ENCODE data around the gene MAGI1.
A peak's percentile ranks its signal among the peaks of the same experiment; 100 is the strongest.

MAGI1 gene

DNA sequence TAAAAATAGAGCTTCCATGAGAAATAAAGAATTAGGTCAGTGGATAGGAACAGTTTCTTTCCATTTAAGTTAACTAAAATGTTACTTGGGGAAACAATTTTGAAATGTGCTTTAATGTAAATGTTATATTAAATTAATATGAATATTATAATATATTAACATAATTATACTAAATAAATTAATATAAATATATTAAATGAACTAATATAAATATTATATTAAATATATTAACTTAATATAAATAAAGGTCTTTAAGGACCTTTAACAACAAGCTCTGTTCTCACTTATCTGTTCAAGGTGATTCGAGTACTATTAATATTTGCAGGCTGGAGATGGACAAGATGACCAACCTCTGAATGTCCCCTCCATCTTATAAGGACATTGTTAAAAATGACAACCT is 100.6 kb downstream of the MAGI1 start:
- no peak for DNase-seq (ENCODE audit: extremely low spot score)
- TF ChIP-seq BHLHE40 (IDR thresholded peaks at IDR 0.05; ENCODE audit: borderline replicate concordance) (no peak), FOXK2 (IDR thresholded peaks at IDR 0.05) (no peak), LEF1 (IDR thresholded peaks at IDR 0.05; ENCODE audit: borderline replicate concordance) (no peak), FOXA1 (IDR thresholded peaks at IDR 0.05) (no peak), L3MBTL2 (conservative IDR thresholded peaks at IDR 0.05) (no peak), CTBP1 (IDR thresholded peaks at IDR 0.05; ENCODE audit: borderline replicate concordance) (no peak), NFRKB (IDR thresholded peaks at IDR 0.05) (no peak), ELF4 (IDR thresholded peaks at IDR 0.05) (no peak), FOXM1 (IDR thresholded peaks at IDR 0.05; ENCODE audit: borderline replicate concordance) (no peak), ZNF384 (IDR thresholded peaks at IDR 0.05) (no peak), TARDBP (IDR thresholded peaks at IDR 0.05) (no peak), HDGF (IDR thresholded peaks at IDR 0.05; ENCODE audit: borderline replicate concordance) (no peak), ARNT (IDR thresholded peaks at IDR 0.05) (no peak), SP1 (IDR thresholded peaks at IDR 0.05) (no peak), SUZ12 (IDR thresholded peaks at IDR 0.05) (no peak)
- TF ChIP-seq, protein P1, sequence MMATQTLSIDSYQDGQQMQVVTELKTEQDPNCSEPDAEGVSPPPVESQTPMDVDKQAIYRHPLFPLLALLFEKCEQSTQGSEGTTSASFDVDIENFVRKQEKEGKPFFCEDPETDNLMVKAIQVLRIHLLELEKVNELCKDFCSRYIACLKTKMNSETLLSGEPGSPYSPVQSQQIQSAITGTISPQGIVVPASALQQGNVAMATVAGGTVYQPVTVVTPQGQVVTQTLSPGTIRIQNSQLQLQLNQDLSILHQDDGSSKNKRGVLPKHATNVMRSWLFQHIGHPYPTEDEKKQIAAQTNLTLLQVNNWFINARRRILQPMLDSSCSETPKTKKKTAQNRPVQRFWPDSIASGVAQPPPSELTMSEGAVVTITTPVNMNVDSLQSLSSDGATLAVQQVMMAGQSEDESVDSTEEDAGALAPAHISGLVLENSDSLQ (IDR thresholded peaks at IDR 0.05) = no peak
- CTCF ChIA-PET = no interaction called here
- POLR2A ChIA-PET = no interaction called here

GRCh38 chr3:65936908-65937638 is 101.6 kb downstream of the MAGI1 start:
- DNase-seq (ENCODE audit: extremely low spot score) = no peak
- POLR2A ChIA-PET = no interaction called here
- CTCF ChIA-PET = interaction anchor here (1.2 kb wide), 1 partner anchor 124 kb away, joined by 3 read pairs; no protein-coding TSS in a partner anchor
- TF ChIP-seq FOXM1 (IDR thresholded peaks at IDR 0.05; ENCODE audit: borderline replicate concordance) (no peak), SUZ12 (IDR thresholded peaks at IDR 0.05) (no peak), CTBP1 (IDR thresholded peaks at IDR 0.05; ENCODE audit: borderline replicate concordance) (no peak), SP1 (IDR thresholded peaks at IDR 0.05) (no peak), BHLHE40 (IDR thresholded peaks at IDR 0.05; ENCODE audit: borderline replicate concordance) (no peak), NFRKB (IDR thresholded peaks at IDR 0.05) (no peak), FOXK2 (IDR thresholded peaks at IDR 0.05) (no peak), ARNT (IDR thresholded peaks at IDR 0.05) (no peak)

GRCh38 chr3:65935724-65936123 is 103.0 kb downstream of the MAGI1 start:
- TF ChIP-seq L3MBTL2 (conservative IDR thresholded peaks at IDR 0.05) (no peak), FOXK2 (IDR thresholded peaks at IDR 0.05) (no peak)
- POLR2A ChIA-PET = no interaction called here
- CTCF ChIA-PET = no interaction called here
- no peak for DNase-seq (ENCODE audit: extremely low spot score)

DNA sequence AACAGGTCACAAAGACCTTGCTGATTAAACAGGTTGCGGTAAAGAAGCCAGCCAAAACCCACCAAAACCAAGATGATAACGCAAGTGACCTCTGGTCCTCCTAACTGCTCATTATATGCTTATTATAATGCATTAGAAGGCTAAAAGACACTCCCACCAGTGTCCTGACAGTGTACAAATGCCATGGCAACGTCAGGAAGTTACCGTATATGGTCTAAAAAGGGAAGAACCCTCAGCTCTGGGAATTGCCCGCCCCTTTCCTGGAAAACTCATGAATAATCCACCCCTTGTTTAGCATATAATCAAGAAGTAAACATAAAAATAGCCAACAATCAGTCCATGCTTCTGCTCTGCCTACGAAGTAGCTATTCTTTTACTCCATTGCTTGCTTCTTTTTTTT is 108.1 kb downstream of the MAGI1 start:
- POLR2A ChIA-PET = no interaction called here
- CTCF ChIA-PET = no interaction called here
- DNase-seq (ENCODE audit: extremely low spot score) = no peak
- TF ChIP-seq NFRKB (IDR thresholded peaks at IDR 0.05) (no peak), ELF4 (IDR thresholded peaks at IDR 0.05) (no peak), CTBP1 (IDR thresholded peaks at IDR 0.05; ENCODE audit: borderline replicate concordance) (no peak), ZNF384 (IDR thresholded peaks at IDR 0.05) (no peak), LEF1 (IDR thresholded peaks at IDR 0.05; ENCODE audit: borderline replicate concordance) (no peak), SUZ12 (IDR thresholded peaks at IDR 0.05) (no peak), FOXK2 (IDR thresholded peaks at IDR 0.05) (no peak), SP1 (IDR thresholded peaks at IDR 0.05) (no peak), HDGF (IDR thresholded peaks at IDR 0.05; ENCODE audit: borderline replicate concordance) (no peak), ARNT (IDR thresholded peaks at IDR 0.05) (no peak), FOXA1 (IDR thresholded peaks at IDR 0.05) (no peak), BHLHE40 (IDR thresholded peaks at IDR 0.05; ENCODE audit: borderline replicate concordance) (no peak), FOXM1 (IDR thresholded peaks at IDR 0.05; ENCODE audit: borderline replicate concordance) (no peak), L3MBTL2 (conservative IDR thresholded peaks at IDR 0.05) (no peak), TARDBP (IDR thresholded peaks at IDR 0.05) (no peak)
- TF ChIP-seq, protein P1 (IDR thresholded peaks at IDR 0.05) = no peak

GRCh38 chr3:65928110-65928509 is 110.6 kb downstream of the MAGI1 start:
- DNase-seq (ENCODE audit: extremely low spot score) = no peak
- CTCF ChIA-PET = no interaction called here
- POLR2A ChIA-PET = no interaction called here
- TF ChIP-seq L3MBTL2 (conservative IDR thresholded peaks at IDR 0.05) = no peak

GRCh38 chr3:65927576-65927975 is 111.1 kb downstream of the MAGI1 start:
- POLR2A ChIA-PET = no interaction called here
- CTCF ChIA-PET = no interaction called here
- DNase-seq (ENCODE audit: extremely low spot score) = no peak
- no peak for TF ChIP-seq FOXA1 (IDR thresholded peaks at IDR 0.05)
- TF ChIP-seq, protein P1 (IDR thresholded peaks at IDR 0.05) = peak; percentile 25; the same call in 1 of the 2 replicates

GRCh38 chr3:65925254-65925954 is 113.3 kb downstream of the MAGI1 start:
- POLR2A ChIA-PET = no interaction called here
- TF ChIP-seq FOXM1 (IDR thresholded peaks at IDR 0.05; ENCODE audit: borderline replicate concordance) = no peak
- no peak for TF ChIP-seq TARDBP (IDR thresholded peaks at IDR 0.05)
- no peak for TF ChIP-seq ZNF384 (IDR thresholded peaks at IDR 0.05)
- TF ChIP-seq HDGF (IDR thresholded peaks at IDR 0.05; ENCODE audit: borderline replicate concordance) = no peak
- TF ChIP-seq ELF4 (IDR thresholded peaks at IDR 0.05) = no peak
- TF ChIP-seq FOXA1 (IDR thresholded peaks at IDR 0.05) = no peak
- TF ChIP-seq LEF1 (IDR thresholded peaks at IDR 0.05; ENCODE audit: borderline replicate concordance) = no peak
- TF ChIP-seq, protein P1 (IDR thresholded peaks at IDR 0.05) = no peak
- TF ChIP-seq FOXK2 (IDR thresholded peaks at IDR 0.05) = no peak
- no peak for TF ChIP-seq BHLHE40 (IDR thresholded peaks at IDR 0.05; ENCODE audit: borderline replicate concordance)
- TF ChIP-seq ARNT (IDR thresholded peaks at IDR 0.05) = no peak
- no peak for TF ChIP-seq L3MBTL2 (conservative IDR thresholded peaks at IDR 0.05)
- no peak for TF ChIP-seq CTBP1 (IDR thresholded peaks at IDR 0.05; ENCODE audit: borderline replicate concordance)
- no peak for TF ChIP-seq SP1 (IDR thresholded peaks at IDR 0.05)
- DNase-seq (ENCODE audit: extremely low spot score) = no peak
- CTCF ChIA-PET = no interaction called here

Data from HEK293T (cell line).